GM18858 (cell line): ENCODE data around the gene HACL1.
"Not testable (repeated sequence)": the region's sequence is repeated elsewhere in the genome, so short reads cannot be mapped to it uniquely, and the experiment has no call there.

Experiments used
- ATAC-seq: cut with Tn5 transposase; IDR thresholded peaks from one replicate; pipeline ENCODE4 v1.9.1; 2021; ENCODE audit not compliant: unreplicated experiment

The HACL1 gene

DNA sequence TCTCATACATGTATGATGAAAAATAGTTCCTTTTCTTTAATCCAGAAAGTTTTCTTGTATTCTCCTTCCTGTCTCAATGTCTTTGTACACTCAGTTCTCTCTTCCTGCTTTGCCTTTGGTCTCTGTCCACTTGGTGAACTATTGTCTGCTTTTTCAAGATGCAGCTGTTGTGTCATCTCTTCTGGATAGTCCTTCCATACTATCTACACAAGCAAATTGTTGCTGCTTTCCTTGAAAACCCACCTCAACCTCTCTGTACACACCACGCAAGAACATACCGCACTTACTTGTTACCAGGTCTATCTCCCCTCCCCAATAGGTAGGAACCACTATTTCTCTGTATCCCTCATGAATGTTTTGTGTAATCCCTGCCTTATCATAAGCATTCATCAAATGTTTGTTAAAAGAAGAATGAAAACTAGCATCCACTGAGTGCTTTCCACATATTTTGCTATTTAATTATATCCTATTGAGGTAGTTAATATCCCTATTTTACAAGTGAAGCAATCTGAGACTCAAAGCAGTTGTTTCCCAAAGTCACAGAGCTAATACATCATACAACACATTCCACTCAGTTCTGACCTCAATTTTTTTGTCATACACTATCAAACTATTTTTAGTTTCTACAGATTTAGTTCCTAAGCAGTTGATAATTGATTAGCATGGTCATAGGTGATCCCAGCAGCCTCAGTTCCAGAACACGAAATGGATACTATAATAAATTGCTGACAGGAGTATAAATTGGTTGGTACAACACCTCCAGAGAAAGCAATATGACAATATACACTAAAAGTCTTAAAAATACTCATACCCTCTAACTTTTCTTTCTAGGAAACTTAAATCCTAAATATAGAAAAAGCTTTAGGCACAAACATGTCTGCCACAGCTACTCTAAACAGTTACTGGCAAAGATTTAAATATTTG, 19.6 kb downstream of the HACL1 start:
- no peak for ATAC-seq

DNA sequence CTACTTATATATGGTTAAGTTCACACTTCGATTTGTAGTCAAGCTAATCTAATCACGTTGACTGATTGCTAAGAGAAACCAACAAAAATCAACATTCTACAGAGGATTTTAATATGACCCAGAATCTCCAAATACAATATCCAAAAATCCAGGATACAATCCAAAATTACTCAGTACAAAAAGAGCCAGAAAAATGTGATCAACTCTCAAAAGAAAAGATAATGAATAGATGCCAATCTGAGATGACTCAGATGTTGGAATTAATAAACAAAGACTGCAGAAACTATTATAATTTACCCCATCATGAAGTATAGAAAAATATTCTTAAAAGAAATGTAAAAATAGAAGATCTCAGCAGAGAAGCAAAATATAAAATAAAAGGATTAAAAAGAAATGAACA, 22.3 kb downstream of the HACL1 start:
- ATAC-seq = no peak

DNA sequence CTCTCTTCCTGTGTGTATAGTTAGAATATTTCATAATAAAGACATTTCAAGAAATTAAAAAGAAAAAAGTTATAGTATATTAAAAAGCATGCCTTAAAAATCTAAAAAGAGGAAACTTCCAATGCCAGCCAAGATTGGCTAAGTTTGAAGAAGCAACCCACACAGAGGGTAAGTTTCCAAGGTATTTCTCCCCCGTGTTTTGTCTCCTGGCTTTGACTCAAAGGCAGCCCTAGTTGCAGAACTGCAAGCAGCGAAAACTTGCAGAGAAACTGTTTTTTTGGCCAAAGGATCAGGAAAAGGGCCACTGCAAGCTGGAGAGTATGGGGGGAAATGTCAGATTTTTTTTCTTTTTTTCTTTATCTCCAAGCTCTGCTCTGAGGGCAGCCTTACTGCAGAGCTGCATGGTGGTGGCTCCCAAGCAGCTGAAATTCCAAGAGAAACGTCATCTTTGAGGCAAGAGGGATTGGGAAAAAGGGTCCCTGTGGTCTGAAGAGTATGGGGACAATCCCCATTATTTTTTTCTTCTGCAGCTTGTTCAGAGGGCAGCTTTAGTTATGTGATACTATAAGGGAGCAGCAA, 23.0 kb downstream of the HACL1 start:
- no peak for ATAC-seq

DNA sequence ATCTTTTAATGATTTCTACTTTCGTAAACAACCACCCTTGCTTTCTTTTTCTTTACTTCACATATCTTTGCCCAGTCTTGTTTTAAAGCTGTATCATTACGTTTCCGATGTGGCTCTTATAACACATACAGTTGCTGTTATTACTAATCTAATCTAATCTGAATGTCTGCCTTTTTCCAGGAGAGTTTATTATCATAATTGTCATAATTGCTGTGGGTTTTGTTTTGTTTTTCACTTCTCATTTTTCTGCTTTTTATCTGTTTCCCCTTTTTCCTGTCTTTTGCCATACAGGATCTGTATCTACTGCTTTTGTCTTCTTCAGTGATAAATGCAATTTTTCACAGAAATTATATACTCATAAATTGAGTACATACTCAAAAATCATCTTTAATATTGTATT, 24.9 kb downstream of the HACL1 start:
- no peak for ATAC-seq

DNA sequence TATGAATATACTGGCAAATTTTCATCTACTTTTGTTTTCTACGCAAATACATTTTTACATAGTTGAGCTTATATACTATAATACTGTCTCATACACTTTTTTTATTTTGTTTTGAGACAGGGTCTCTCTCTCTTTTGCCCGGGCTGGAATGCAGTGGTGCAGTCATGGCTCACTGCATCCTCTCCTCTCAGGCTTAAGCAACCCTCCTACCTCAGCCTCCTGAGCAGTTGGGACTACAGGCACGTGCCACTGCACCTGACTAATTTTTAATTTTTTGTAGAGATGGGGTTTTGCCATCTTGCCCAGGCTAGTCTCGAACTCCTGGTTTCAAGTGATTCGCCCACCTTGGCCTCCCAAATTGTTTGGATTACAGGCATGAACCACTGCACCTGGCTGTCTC, 25.9 kb downstream of the HACL1 start:
- ATAC-seq = no peak

DNA sequence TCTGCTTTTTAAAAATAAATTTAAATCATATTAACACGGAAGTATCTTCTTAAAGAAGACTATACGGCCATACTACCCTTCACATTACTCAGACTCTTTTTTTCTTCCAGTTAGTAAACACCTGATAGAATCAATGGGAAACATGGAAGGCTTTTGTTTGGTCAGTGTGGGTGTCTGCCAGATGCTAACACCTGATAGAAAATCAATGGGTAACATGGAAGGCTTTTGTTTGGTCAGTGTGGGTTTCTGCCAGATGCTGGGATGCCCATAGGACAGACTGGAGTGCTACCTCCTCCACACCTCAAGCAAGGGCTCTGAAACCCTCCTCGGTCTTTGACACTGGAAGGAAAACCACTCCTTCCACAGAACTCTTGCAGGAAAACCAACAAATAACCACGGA, 29.2 kb downstream of the HACL1 start:
- no peak for ATAC-seq

DNA sequence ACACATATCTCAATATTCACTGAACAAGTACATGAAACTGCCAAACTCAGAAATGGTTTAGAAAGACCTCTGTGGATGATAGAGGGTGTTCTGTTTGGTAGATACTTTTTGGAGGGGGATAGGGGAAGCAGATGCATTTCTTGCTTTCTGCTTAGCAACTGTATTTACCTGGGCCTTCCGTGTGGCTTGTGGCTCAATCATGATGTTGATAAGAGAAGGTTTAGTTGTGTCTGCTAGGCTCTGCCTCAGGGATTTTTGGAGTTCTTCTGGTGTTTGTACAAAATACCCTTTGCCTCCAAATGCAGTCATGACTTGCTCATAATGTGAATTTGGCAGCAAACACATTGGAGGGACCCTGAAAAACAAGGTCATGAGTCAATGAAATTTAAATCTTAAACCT, 38.2 kb downstream of the HACL1 start:
- no peak for ATAC-seq

DNA sequence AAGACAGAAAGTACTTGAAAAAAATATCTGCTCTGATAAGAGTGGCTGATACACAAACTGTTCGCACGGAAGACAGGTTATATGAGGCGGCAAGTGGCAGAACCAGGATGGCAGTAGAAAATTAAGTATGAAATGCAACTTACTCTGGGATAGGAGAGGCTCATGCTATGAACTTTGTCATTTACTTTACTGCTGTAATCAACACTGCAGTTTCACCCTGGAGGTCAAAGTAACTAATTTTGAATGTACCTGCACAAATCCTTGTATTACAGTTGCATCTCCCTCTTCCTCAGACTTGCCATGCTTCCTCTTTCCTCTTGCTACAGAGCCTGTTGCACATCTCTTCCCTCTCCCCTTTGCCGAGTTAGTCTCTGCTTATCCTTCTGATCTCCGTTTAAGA, 38.8 kb downstream of the HACL1 start:
- no peak for ATAC-seq

DNA sequence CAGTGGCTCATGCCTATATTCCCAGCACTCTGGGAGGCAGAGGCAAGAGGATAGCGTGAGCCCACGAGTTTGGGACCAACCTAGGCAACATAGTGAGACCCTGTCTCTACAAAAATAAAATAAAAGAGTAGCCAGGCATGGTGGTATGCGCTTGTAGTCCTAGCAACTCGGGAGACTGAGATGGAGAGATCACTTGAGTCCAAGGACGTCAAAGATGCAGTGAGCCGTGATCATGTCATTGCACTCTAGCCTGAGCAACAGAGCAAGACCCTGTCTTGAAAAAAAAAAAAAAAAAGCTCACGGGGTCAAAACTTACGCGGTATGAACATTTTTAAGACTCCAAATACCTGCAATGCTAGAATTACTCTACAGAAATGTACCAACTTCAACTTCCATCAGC, 42.8 kb downstream of the HACL1 start:
- ATAC-seq = no peak

DNA sequence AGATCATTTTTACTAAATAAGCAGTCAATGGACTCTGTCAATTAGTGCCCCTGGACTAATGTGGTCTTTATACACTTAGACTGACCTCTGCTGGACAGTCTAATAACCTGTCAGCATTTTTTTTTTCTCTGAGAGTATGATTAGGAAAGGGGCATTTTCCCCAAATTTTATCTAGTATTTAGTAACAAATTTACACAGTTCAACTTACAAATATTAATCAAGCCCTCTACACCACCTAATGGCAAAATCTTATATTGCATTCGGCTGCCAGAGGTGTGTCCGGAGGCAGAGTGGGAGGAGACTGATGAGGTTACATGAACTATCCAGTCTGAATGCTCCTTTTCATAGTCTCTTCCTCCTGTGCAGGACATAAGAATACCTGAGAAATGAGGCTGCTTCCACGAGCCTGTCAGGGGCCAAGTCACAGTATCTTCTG, 43.8 kb downstream of the HACL1 start:
- peak; percentile 43 for ATAC-seq

DNA sequence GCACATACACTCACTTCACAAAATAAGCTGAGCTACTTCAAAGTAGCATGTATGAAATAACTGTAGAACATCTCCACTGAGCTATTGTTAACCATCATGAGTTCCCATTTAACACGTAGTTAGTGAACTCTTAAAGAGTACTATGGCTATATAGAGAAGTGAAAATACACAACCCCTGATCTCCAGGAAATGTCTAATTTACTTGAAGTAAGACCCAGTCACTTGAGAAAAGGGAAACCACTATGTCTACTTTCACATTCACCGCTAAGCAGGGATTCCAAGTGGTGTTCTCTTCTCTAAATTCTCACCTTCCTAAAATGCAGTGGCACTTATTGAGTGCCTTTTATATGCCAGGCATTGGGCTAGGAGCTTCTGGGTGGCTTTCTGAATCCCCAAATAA, 44.9 kb downstream of the HACL1 start:
- peak; percentile 91 for ATAC-seq

DNA sequence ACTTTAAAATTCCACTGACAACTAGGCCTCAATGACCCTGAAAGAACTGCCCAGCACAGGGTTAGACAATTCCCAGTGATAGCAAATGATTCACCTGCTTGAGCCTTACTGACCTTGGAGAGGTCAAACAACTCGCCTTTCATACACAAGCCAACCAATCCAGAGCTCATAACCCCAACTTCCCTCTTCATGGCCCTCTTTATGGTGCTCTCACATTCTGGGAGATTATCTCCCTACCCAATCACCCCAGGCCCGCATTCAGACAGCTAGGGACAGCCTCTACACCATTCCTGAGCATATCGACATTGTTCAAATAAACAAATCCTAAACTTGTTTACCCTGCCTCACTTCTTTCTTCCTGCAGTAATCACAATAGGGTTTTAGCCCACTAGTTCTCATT, 47.6 kb downstream of the HACL1 start:
- ATAC-seq = no peak

DNA sequence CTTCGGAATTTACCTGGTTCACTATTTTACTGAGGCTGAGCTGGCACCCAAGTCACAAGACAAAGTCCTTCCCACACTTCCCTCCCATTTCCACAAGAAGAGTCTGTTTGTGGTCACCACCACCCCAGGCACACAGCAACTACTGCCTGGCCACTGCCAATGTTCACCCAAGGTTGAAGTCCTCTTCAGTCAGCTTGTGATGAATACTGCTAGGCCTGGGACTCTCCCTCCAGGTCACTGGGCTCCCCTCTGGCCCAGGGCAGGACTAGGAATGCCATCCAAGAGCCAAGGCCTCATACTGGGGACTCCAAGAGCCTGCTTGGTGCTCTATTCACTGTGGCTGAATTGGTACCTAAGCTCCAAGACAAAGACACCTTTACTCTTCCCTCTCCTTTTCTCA, 49.5 kb downstream of the HACL1 start:
- ATAC-seq = no peak

DNA sequence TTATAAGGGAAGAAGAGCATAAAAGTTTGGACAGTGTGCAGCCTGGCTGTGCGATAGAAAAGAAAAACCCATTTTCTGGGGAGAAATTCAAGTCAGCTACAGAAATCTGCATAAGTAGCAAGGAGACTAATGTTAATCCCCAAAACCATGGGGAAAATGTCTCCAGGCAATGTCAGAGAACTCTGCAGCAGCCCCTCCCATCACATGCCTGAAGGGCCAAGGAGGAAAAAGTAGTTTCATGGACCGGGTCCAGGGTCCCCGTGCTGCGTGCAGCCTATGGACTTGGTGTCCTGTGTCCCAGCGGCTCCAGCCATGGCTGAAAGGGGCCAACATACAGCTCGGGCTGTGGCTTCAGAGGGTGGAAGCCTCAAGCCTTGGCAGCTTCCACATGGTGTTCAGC, 51.5 kb downstream of the HACL1 start:
- no peak for ATAC-seq

DNA sequence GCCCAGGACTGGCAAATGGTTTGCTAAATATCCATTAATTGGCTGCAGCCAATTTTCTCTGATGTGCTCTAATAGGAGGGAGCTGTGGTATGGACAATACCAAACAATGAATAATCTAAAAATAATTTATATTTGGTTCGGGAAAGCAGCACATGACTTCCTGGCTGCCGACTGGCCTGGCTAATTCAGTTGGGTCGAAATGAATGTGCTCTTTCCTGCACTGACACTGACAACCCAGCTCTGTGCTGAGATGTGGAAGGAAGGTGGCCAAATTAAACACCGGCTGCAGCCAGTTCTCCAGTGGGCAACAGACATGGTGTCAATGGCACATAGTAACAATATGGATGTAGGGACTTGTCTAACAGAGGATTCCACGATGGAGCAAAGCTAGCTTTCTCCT, 58.8 kb downstream of the HACL1 start:
- no peak for ATAC-seq

DNA sequence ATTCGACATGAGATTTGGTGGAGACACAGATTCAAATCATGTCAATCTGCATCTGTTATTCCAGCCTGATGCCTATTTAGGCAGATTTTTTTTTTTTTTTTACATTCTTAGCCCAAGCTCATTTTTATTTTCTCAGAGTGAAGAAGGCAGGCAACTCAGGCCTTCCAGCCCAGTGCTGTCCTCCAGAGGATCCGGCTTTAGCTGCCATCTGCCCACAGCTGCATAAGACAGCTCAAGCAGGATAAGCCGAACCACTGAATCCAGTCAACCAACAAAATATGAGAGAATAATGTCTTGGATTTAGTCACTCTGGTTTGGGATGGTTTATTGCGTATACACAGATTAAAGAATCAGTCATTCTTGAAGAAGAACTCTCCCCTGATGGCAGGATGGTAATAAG, 60.0 kb downstream of the HACL1 start:
- ATAC-seq = no peak

DNA sequence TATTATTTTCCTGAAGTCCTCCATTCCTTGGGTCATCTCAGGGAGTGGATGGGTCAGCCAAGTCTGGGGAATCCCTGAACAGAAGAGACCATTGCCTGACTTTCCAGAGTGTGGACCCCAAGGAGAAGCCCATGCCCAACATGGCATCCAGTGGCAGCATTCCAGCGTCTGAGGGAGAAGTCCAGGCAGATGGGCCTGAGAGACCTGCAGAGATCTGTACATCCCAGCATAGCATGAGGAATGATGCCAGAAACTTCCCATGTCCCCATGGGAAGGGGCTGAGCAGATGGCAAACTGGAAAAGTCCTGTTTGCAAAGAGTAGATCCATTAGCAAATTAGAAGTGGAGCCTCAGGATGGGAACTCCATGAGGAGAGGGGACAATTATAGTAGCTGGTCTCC, 62.3 kb downstream of the HACL1 start:
- ATAC-seq = no peak

DNA sequence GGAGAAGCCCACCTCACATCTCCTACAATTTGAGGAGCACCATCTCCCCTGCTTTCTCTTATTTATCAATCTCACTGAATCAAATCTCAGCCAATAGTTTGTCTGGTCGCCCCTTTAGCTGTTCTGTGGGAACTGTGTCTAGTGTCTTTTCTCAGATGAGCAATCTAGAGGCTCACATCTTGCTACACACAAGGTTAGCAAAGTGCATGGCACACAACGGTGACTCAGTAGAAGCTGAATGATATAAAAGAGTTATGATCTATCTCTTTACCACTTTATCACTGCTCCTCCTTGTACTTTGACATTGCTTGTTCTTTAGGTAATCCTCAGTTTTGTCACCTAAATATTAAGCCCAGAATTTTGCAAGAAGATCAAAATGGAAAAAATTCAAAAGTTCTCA, 63.0 kb downstream of the HACL1 start:
- no peak for ATAC-seq

DNA sequence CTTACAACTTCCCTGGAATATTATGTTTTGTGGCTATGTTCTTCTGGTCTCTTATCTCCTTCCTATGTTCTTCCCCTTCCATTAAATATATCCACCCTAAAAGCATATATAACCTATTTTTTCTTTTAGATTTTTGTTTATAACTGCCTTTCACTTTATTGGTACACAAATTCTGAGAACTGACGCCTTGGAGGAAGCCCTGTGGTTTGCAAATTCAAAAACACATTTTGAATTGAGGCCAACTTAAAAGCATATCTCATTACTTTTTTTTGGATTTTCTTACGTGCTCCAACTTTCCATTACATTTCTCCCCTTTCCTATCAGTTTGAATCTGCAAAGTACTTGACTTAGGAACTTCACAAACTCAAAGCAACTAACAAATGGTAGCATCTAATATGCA, 64.5 kb downstream of the HACL1 start:
- ATAC-seq = no peak

DNA sequence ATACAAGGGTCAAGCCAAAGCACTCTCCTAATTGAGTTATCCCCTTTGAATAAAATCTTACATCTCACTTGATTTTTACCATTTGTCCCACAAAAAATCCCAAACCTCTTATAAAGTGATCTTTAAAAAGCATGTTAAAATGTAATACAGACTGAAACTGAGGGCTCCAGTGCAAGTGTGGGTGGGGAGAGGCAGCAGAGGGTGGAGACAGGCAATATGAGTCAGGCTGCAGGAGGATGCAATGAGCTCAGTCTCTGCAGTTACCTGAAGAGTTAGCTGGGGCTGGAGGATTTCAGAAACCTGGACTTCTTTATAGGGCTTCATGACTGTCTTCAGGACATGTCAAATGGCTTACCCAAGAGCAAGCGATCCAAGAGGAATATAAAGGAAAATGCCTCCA, 65.6 kb downstream of the HACL1 start:
- peak; percentile 66 for ATAC-seq

DNA sequence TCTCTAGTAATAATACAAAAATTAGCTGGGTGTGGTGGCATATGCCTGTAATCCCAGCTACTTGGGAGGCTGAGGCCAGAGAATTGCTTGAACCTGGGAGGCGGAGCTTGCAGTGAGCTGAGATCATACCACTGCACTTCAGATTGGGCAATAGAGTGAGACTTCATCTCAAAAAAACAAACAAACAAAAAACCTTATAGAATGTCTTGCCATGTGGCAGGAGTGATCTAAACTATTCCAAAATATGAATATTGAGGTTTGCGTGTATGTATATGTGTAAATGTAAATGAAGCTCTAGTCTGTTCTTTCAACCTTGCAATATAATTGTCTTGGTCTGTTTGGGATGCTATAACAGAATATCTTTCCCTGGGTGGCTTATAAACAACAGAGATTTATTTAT, 68.8 kb downstream of the HACL1 start:
- ATAC-seq = not testable (repeated sequence)

DNA sequence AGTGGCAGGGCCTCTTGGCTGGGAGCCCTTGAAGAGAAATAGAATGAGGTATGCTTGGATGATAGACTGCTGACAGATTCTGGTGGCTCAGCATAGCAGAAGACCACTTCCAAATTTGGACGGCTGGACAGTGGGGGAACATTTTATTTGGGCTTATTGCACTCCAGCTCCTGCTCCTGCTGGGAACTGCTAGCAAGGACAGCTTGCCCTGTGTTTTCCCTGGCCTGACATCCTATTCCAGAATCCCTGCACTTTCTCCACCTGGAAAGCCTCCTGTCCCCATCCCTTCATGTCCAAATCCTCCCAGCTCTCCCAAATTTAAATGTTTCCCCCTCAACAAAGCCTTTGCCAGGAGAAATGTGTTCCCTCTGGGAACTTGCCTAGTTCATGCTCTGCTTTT, 70.0 kb downstream of the HACL1 start:
- ATAC-seq = no peak
